ENCODE results near the gene SLC6A20.
"Not testable (repeated sequence)": the region's sequence is repeated elsewhere in the genome, so short reads cannot be mapped to it uniquely, and the experiment has no call there.

Gene SLC6A20

DNA sequence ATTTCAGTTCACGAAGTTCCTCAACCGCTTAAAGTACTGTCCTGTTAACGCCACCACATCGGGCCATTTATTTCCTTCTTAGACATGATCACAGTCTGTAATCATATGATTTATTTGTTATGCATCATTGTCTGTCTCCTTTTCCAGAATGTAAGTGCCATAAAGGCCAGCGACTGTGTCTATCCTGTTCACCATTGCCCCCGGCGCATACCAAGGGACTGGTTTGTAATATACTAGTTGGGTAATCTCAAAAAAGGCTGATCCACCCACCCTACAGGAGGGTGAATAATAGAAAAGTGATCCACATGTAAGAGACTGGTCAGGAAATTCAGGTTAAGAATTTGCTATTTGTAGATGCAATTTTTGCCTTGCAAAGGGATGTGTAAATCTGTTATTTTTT, 41.9 kb downstream of the SLC6A20 start:
- no peak for DNase-seq

DNA sequence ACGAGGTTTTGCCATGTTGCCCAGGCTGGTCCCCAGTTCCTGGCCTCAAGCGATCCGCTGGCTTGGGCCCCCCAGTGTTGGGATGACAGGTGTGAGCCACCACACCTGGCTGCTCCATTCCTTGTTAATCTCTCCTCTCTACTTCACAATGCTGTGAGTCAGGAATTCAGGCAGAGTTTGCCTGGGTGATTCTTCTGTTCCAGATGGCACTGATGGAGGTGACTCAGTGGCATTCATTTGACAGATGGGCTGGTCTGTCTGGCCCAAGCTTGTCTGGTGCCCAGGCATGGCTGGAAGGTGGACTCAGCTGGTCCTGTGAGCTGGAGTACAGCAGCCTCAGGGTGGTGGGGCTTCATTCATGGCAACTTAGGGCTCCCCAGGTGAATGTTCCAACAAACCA, 43.2 kb downstream of the SLC6A20 start:
- DNase-seq: no peak

DNA sequence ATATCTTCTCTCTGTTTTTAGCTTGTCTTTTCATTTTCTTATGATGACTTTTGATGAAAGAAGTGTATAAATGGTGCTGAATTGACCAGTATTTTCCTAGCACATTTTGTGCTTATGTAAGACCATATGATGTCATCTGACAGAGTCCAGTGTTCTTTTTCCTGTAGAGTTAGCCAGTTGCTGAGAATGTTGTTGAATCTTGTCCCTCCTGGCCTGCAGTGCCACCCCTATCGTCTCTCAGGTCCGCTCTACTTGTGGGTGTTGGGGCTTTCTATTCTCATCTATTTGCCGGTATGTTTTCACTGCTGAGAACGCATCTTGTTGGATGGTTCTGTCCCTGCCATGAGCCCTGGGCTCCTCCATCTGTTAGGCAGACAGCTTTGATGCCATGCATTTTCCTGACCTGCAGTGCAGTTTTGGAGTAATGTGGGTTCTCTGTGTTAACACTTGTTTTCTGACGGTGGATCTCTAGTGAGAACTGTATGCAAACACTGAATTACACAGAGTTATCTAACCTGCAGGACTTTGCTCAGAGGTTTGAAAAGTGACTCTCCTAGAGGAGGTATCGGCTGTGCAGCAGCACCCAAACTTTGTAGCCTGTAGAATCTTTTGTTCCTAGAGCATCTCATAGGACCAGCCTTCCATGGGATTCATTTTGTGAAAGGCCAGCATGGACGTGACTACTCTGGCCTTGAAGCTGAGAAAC, 44.6 kb downstream of the SLC6A20 start:
- no peak for DNase-seq

DNA sequence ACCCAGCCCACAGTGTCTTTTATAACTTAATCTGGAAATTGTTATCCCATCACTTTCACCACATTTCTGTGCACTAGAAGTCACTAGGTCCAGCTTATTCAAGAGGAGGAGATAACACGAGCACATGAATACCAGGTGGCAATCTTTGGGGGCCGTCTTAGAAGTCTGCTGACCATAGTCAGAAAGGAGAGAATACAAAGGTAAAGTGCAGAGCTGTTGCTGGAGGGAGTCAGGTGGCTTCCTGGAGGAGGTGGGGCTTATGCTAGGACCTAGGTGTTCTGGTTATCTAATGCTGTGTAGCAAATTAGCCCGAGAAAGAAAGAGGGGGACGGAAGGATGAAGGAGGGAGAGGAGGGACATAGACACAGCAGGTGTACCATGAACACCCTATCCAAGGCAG, 46.5 kb downstream of the SLC6A20 start:
- no peak for DNase-seq

DNA sequence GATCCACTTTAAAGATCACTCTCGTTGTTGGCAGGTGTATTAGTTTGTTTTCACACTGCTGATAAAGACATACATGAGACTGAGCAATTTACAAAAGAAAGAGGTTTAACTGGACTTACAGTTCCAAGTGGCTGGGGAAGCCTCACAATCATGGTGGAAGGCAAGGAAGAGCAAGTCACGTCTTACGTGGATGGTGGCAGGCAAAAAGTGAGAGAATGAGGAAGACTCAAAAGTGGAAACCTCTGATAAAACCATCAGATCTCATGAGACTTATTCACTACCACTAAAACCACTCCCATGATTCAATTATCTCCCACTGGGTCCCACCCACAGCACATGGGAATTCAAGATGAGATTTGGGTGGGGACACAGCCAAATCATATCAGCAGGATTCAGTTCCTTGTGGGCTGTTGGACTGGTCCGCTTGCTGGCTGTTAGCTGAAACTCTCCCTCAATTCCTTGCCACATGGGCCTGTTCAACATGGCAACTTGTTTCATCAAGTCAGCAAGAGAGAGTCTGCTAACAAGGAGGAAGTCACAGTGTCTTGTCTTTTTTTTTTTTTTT, 47.2 kb downstream of the SLC6A20 start:
- DNase-seq: not testable (repeated sequence)

DNA sequence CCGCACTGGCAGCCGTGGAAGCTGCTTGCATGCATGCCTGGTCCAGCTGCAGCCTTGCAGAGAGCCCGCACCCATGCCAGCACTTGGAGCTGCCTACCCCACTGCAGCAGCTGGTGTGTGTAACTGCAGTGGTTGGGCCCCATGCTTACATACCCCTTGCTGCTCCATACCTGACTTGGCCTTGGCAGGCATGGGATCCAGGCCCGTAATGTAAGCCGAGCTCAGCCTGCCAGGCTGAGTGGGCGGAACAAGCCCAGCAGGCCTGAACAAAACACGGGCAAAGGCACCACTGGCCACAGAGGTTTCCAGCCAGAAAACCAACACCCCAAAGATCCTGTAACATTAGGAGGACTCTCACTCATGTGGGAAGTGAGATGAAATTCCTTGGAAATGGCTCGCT, 48.3 kb downstream of the SLC6A20 start:
- DNase-seq: no peak

DNA sequence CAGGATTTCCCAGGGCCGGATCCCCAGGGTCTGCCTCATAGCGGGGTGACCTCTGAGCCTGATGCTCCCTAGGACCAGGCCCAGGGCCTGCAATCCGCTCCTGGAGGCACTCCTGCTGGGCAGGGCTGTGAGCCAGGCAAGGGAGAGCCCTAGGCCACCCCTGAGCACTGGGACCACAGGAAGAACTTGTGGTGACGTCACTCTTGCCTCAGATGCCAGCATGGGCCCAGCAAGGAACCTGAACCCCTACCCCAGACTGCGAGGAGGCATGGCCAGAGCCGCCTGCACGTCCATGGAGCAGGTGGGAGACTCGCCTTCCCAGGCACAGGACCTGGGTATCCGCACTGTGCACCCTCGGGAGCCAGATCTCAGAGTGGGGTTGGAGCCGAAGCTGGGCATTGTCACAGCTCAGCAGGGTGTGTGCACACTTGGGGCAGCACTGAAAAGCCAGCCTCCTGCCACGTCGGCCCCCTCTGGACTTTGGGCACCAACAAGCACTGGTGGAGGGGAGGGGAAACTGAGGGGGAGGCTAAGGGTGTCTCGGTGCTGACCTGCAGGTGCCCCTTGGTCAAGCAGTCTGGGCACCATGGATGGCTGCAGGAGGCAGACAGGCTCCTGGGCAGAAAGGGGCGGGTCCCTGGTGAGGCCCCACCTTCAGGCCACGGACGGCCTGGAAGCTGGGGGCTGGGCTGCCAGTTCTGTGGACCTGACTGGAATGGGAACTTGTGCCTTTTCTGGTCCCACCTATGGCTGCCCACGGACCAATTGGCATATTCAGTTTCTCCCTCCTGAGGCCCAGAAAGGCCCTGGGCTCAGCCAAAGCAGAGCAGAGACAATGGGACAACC, 49.3 kb downstream of the SLC6A20 start:
- no peak for DNase-seq

DNA sequence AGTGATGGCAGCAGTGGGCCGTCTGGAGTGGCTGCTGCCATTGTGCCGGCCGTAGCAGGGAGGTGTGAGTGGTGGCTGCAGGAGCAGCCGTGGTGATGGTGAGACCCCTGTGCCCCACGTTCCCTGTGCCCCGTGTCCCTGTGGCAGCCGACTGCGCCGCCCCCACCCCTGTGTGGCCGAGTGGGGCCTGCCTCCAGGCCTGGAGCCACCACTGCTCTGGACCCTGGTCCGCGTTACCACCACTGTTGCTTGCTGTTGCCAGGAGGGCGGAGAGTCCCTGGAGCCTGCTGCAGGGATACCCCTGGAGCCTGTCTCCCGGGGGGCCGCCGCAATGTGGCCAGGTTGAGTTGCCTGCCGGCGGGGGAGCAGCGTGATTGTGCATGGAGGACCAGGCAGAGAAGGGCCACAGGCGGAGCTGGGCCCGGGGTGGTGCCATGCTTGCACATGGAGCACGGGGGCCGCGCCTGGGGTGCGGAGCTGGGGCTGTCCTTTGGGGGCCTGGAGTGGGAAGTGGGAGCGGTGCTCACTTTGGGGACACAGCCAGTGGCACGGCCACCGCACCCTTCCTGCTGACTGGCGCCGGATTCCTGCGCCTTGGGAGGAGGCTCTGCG, 50.1 kb downstream of the SLC6A20 start:
- no peak for DNase-seq

DNA sequence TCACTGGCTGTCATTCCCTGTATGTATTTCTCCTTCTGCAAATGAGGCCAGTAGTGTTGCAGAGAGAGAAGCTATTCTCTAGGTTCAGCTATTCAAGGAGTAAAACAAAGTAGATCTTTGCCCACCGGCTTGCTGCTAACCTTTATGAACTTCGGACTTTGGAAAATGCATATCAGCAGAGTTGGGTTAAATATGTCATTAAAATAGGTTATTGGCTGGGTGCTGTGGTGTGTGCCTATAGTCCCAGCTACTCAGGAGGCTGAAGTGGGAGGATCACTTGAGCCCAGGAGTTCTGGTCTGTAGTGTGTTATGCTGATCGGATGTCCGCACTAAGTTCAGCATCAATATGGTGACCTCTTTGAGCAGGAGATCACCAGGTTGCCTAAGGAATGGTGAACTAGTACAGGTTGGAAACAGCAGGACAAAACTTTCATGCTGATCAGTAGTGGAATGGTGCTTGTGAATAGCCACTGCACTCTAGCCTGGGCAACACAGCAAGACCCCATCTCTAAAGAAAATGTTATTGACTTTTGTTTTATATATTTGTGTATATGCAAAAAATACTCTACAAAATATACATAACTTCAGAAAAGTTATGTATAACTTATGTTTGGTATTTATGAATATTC, 53.8 kb downstream of the SLC6A20 start:
- DNase-seq: no peak

DNA sequence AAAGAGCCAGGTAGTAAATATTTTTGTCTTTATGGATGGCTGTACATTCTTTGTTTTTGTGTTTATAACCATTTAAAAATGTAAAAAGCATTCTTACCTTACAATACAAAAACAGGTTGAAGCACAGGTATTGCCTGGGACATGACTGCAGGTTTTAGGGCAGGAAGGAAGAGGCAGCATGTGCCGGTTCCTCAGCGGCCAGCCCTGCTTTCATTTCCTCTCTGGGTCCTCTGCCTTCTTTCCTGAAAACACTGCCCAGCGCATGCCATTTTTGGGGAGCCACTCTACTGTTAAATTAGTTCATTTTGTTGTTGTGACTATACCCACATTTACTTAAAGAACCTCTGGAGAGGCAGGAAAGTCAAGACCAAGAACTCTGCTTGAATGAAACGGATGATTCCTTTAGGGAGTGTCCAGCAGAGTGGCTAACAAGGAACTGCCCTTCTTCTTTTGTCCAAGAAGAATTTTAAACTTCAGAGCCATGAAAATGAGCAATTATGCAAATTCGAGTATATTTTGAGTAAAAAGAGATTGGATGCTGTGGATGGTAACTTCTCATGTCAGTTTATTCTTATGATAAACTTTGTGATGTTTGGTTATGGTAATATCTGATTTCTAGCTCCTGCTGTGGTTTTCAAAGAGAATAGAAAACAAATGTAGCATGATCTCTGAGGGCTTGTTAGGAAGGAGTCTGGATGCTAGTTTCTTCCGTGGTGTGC, 54.4 kb downstream of the SLC6A20 start:
- DNase-seq: no peak

DNA sequence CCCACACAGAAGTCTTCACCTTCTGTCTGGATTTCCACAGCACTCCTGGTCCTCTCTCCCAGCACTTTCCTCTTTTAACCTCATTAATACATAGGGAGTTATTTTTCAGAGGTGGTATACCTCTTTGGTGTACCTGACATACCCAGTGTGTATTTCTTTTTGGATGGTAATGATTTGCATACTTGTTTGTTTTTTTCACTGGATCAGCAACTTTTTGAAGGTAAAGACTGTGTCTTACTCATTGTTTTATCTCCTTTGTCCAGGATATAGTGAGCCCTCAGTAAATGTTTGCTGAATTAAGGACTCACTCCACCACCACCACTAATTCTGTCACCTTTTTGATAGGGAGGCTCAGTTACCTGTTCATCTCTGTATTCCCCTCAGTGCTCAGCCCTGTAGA, 55.1 kb downstream of the SLC6A20 start:
- no peak for DNase-seq

DNA sequence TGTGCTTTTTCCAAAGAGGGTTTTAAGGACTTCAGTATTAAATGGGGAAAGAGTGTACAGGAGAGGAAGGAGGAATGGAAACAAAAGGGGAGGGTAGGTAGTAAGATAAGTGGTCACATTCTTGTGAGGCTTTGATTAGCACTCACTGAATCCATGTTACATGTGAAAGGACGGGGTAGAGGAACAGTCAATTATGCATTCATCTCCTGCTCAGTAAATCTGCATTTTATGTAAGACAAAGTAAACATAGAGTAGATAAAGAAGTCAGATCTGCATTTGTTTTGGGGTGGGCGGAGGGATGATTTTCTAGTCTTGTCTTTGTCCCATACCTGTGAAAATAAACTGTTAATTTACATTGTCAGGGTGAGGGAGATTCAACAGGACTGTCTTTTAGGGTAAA, 56.3 kb downstream of the SLC6A20 start:
- no peak for DNase-seq

DNA sequence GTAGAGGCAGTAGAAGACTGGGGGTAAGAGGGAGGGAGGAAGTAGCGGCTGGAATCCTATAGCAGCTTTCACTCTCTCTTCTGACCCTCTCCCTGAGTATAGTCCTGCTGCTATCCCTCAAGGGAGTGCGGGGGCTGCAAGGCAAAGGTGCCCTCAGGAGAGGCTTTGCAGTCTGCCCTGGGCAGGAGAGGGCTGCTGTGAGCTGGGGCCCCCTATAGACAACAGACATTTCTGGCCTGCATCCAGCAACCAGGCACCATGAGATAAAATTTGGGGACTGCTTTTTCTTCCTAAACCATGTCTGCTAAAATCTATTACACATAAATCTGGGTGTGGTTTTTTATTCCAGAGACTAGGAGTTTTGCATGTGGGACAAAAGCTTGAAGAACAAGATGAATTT, 59.1 kb downstream of the SLC6A20 start:
- no peak for DNase-seq

DNA sequence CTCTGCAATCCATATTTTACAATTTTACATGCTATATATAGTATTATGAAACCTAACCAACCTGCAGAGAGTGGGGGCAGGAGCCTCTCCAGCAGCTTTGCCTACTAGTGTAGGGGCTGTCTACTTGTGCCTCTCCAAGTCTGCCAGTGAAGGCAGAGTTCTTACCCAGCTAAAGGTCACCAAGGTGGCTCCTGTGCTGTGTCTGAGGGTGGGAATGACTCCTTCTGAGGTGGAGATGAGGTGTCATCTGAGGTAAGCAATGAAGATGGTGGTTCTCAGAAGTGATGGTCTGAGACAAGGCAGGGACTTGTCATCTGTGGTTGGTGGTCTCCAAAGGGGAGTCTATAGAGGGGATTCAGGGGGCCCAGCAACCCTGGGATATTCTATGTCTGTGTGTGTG, 59.6 kb downstream of the SLC6A20 start:
- no peak for DNase-seq

DNA sequence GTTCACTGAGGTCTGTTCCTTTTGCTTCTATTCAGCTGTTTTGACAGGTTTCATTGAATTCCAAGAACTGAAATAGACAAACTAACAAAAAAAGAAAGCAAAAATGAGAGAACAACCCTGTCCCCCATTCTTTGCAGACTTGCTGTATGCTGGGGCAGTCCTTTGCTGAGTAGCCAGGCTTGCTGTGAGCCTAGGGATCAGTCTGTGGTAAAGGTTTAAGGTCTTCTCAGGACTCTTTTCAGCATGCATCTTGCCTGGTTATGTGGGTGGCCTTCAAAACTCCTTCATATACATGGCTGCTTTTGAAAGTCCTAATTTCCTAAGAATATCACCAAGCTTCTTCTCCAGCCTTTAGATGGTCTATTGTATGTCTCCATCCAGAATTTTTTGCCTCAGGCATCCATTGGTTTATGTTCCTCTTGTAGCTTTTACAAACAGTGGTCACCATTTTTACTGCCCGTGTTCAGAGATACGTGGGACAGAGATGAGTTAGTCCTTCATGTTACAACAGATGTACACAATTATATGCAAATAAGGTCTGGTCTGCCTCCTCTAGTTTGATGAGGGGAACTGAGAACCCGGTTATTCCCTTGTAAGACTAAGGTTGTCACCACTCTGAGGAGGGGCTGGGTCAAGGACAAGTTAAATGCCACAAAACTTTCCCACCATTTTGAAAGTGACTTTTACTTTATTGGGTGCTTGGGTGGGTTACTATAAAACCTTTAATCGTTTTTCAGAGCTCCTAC, 65.8 kb downstream of the SLC6A20 start:
- DNase-seq: no peak

DNA sequence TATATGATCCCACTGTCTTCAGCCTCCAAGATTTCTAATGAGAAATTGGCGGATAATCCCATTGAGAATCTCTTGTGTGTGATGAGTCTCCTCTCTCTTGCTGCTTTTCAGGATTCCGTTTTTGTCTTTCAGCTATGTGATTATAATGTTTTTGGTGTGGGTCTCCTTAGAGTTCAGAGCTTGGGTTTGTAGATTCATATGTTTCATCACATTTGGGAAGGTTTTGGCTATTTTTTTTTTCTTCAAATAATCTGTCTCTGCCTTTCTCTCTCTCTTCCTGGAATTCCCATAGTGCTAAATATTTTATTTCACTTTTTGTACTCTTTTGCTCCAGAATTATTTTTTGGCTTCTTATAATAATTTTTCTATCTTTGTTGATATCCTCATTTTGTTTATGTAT, 66.7 kb downstream of the SLC6A20 start:
- DNase-seq: no peak

DNA sequence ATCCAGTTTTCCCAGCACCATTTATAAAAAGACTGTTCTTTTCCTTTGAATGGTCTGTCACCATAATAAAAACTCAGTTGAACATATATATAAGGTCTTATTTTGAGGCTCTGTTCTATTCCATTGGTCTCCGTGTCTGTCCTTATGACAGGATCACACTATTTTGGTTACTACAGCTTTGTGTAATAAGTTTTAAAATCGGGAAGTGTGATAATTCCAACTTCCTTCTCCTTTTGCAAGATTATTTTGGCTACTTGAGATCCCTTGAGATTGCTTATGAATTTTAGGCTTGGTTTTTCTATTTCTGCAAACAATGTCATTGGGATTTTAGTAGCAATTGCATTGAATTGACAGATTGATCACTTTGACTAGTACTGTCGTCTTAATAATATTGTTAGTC, 71.4 kb downstream of the SLC6A20 start:
- no peak for DNase-seq

DNA sequence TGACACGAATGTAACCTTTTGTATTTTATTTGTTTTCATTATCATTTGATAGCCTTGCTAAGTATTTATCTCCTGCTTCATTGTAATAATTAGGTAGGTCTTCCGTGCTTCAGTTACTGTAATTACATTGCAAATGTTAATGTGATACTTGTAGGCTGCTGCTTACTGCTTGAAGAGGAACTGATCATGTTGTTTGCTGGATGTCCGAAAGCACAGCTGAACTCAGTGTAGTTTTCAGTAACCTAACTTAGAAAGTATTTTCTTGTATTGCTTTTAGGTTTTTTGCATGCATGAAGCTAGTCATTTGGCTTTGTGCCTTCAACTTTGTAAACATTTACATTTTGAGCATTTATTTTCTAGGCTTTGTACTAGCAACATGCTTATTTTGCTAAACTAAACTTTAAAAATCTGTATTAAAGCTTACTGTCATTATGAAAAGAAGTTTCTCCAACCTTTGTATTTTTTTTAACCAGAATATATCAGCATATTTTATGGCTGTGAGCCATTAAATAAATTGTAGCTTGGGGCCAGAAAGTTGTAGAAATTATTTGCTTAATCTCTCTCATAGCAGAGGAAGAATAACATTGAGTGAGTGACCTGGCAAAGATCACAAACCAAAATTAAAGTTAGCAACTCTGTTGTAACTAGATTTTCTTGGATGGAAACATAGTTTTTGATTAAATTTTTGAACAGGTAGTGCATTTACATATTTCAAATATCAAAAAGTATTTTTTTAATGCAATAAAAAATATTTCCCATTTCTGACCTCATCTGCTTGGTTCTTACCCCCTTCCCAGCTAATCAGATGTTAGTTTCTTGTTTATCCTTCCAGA, 76.5 kb downstream of the SLC6A20 start:
- no peak for DNase-seq

DNA sequence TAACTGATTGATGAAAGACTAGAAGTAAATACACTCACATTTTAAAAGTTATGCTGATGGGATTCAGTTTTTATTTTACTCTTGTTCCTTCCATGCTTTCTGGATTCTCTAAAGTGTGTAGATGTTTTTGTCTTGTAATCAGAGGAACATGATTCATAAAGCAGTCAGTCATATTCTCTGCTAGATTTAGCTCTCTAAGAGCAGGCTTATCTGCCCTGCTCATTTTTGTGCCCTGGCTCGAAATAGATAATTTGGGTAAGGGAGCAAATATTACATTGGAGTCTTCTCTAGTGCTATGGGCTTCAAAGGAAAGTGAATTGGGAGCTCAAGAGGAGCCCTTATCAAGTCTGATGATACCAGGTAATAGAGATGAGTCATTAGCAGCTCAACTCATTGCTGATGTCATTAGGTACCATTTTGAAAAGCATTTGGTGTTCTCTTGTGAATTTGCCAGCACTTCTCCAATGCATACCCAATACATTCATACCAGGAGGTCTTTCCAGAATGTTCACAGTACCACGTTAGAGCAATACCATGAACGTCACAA, 79.5 kb downstream of the SLC6A20 start:
- no peak for DNase-seq

DNA sequence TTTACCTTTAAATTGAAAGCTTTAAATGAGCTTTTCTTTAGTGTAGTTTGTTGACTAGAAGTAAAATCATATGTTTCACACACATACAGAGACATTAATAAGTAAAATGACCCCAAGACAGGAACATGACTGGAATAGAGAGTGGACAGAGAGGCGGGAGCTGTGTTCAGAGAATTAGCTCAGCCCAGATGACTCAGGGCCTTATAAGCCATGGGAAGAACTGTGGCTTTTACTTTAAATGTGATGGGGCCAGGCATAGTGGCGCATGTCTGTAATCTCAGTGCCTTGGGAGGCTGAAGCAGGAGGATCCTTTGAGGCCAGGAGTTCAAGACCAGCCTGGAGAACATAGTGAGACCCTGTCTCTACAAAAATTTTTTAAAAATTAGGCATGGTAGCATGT, 80.4 kb downstream of the SLC6A20 start:
- no peak for DNase-seq

All from fibroblast of skin of scalp (primary cell).